COR-L47 (cell line): ENCODE results near the gene HTT.
"Not testable (repeated sequence)": the region's sequence is repeated elsewhere in the genome, so short reads cannot be mapped to it uniquely, and the experiment has no call there.

Experiments used
- DNase-seq: peaks from one replicate; lab custom pipeline; 2025; lab: John Stamatoyannopoulos, UW

Gene HTT

DNA sequence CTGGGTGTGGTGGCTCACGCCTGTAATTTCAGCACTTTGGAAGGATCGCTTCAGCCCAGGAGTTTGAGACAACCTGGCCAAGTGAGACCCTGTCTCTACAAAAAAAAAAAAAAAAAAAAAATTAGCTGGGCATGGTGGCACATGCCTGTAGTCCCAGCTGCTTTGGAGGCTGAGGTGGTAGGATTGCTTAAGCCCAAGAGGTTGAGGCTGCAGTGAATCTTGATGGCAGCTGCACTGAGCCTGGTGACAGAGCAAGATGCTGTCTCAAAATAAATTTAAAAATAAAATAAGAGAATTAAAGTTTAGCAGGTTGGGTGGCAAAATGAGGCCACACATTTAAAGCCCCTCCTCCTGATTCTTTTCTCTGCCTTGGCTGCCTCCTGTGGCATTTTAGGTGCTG, 47.1 kb downstream of the HTT start:
- DNase-seq = no peak

DNA sequence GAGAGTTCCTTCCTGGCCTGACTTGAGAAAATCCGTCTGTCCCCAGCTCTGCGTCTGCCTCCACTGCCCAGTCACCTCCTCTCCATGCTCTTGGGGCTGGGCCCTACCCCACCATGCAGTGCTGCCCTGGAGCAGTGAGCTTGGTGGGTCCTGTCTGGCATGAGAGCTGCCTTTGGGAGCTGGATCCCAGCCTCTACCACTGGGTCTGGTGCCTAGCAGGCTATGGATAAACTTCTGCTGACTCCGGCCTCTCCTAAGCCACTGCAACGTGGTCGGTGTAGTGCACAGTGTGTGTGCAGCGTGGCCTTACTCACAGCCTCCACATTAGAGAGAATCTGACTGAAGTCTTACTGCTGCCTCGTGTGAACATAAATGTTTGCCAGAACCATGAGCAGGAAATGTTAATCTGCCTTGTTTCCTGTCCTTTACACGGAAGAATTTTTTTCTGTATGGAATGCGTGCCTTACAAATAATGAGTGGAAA, 47.6 kb downstream of the HTT start:
- no peak for DNase-seq

DNA sequence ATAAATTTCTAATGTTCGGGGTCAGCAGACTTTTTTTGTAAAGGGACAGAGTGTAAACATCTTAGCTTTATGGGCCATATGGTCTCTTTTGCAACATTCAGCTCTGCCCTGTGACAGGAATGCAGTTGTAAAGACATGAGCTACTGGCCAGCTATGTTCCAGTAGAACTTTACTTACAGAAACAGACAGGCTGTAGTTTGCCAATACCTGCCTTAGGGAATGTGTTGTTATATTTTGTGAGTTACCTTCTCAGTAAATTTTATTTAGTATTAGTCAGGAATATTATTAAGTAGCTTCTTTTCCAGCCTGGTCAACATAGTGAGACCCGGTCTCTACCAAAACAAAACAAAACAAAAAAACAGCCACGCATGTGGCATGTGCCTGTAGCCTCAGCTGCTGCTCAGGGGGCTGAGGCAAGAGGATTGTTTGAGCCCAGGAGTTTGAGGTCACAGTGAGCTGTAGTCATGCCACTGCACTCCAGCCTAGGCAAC, 48.7 kb downstream of the HTT start:
- no peak for DNase-seq

DNA sequence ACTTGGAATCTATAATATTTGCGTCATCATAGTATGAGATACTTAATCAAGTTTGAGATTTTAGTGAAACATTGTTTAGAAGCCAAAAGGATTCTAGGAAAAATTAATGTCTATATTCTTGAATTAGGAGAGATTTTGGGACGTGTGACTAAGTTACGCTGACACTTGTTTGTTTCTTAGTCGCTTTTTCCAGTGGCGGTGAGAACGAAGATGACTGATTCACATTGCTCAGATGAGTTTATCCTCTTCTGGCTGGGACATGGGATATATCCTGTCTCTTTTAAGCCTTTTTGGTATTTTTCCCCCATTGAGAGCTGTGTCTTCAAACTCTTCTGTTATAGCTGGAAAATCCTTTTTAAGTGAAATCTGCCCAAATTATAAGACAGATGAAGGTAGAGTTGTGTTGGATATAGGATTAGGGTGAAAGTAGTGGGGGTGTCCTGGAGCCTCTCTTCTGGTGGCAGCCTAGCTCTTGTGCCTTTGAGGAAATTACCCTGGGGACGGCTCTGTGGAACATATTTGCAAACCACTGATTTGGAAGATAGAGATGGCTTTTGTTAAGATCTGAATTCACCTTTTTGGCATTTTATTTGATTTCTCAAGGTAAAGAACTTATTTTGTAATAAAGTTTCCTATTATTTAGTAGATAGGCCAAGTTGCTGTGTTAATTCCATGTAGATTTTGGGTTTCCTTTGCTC, 49.7 kb downstream of the HTT start:
- no peak for DNase-seq

DNA sequence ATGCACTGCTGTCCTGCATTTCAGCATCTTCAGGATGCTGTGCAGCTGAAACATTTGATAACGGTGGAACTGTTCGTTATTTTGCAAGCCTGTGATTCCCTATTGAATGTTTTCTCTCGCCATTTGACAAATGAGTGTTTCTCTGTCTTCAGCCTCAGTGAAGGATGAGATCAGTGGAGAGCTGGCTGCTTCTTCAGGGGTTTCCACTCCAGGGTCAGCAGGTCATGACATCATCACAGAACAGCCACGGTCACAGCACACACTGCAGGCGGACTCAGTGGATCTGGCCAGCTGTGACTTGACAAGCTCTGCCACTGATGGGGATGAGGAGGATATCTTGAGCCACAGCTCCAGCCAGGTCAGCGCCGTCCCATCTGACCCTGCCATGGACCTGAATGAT, 52.6 kb downstream of the HTT start:
- no peak for DNase-seq

DNA sequence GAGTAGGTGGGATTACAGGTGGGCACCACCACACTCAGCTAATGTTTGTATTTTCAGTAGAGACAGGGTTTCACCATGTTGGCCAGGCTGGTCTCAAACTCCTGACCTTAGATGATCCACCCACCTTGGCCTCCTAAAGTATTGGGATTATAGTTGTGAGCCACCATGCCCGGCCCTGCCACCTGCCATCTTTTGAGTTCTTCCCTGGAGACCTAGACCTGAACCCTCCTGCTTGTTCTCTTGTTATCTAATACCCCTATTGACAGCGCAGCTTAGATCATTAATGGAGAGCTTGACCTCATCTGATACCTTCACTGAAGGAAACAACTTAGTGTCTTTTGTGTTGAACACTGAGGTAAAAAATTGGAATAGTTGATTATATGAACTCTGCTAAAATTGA, 53.6 kb downstream of the HTT start:
- no peak for DNase-seq

DNA sequence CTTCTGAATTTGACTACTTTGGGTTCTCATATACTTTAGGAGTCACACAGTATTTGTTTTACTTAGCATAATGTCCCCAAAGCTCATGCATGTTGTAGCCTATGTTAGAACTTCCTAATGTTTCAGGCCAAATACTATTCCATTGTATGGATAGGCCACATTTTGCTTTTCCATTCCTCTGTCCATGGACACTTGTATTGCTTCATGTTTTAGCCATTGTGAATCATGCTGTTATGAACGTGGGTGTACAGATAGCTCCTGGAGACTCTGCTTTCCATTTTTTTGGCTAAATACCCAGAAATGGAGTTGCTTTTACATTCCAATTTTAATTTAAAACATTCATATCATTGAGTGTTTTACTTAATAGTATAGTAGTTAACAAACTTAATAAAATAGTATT, 54.5 kb downstream of the HTT start:
- DNase-seq = no peak

DNA sequence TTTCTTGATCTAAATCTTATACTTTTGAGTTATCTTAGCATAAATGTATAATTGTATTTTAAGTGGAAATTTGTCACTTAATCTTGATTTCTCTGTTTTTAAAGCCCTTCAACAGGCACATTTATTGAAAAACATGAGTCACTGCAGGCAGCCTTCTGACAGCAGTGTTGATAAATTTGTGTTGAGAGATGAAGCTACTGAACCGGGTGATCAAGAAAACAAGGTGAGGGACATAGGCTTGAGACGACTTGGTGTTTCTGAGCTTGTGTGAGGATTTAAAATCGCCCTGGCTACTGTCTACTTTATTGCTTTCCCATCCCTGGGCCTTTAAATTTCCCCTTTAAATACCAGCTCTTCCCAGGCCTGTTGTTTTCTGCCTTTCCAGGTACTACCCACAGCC, 55.7 kb downstream of the HTT start:
- no peak for DNase-seq

DNA sequence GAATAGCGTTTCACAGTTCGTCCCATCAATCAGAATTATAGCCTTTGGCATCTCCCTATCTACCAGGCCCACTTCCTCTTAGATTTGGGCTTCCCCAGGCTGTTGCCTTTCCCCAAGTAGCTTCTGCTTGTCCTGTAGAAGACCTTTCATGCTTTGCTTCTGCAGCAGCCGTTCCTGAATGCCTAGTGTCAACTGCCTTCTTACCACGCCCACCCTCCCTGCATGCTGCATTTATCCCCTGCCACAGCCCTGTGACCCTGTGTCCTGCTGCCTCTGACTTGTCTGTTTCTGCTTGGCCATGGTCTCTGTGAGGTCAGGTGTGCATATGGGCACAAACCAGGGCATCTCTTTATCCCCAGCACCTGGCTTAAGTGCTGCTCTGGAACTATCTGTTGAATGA, 56.3 kb downstream of the HTT start:
- DNase-seq = no peak

DNA sequence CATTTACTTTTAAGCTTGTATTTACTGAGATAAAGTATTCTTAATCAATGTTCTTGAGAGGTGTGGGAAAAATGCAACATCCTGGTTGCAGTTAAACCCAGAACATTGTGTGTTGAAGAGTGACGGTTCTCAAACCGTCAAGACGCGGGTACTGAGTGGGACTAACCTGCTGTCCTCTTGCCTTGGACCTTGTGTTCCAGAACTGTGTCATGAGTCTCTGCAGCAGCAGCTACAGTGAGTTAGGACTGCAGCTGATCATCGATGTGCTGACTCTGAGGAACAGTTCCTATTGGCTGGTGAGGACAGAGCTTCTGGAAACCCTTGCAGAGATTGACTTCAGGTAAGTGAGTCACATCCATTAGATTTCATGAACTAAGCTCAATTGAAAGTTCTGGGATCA, 59.7 kb downstream of the HTT start:
- DNase-seq = no peak

DNA sequence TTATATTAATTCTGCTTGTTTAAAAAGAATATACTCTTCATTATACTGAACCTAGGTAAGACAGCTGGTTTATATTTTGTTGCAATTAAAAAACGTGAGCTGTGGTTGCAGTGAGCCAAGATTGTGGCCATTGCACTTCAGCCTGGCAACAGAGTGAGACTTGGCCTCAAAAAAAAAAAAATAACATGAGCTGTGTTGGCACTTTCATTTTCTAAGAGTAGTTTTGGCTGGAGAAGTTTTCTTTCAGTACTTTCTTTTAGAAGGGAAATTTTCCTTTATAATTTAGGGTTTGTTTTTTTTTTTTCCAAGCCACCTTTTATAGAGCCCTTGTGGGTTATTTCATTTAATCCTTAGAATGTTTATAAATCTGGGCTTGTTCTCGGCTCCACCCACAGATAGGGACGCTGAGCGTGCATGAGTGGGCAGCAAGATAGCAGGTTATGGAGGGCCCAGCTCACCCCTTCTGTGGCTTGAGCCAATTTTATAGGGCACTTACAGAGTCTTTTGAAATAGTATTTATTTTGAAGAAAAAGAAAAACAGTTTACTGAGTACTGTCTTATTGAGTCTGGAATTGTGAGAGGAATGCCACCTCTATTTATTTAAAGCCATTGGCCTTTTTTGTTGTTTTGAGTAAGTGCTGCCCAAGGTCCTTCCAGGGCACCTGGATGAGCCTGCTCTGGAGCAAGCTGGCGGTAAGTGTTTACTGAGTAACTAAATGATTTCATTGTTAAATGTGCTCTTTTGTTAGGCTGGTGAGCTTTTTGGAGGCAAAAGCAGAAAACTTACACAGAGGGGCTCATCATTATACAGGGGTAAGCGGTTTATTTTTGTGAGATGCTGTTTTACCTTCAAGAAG, 60.9 kb downstream of the HTT start:
- no peak for DNase-seq

DNA sequence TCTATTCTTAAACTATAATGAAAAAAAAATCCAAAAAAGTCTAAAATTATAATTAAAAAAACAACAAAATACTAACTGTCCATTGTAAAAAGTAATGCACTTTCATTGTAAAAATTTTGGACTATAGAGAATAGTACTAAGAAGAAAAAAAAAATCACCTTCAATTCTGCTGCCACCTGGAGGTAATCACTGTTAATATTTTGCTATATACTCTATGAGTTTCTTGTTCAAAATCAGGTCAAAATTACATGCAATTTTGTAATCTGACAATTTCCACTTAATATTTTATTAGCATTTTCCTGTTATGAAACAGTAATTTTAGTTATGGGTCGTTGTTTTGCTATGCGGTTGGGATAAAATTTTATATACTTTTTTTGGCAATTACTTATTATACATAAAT, 62.0 kb downstream of the HTT start:
- DNase-seq = no peak

DNA sequence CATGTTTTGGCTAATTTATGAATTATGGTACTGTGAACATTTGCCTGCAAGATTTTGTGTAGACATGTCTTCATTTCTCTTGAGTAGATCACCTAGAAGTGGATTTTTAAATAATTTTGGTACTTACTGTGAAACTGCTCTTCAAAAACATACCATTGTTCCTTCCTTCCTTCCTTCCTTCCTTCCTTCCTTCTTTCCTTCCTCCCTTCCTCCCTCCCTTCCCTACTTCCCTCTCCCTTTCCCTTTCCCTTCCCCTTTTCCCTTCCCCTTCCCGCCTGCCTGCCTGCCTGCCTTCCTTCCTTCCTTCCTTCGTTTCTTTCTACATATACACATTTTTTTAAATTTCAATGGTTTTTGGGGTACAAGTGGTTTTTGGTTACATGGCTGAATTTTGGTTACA, 63.4 kb downstream of the HTT start:
- no peak for DNase-seq

DNA sequence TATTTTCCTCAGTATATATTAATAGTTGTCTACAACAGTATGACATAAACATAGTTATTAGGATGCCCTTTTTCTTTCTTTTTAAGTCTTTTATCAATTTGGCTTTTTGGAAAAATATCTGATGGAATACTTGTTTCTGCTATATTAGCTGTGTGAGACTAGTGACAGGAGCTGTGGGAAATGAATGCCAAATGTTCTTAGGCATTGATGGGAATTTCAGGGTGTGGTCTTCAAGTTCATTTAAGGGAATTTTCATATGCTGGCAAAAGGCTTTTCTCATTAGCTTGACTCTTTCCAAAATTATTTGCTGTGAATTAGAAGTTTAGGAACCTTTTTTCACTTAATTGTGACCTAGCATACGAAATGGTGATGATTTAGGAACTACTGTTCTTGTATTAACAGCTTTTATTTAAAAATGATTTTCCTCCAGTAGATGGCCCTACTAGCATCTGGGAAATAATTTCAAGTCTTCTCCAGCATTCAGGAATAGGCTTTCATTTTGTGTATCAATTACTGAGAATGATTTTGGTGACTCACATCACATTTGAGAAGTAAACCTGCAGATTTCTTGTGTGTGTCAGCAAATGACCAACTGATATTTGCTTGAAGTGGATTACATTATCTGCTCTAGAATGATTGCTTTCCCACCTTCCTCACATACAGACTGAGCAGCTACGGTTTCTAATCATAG, 70.9 kb downstream of the HTT start:
- DNase-seq = no peak

DNA sequence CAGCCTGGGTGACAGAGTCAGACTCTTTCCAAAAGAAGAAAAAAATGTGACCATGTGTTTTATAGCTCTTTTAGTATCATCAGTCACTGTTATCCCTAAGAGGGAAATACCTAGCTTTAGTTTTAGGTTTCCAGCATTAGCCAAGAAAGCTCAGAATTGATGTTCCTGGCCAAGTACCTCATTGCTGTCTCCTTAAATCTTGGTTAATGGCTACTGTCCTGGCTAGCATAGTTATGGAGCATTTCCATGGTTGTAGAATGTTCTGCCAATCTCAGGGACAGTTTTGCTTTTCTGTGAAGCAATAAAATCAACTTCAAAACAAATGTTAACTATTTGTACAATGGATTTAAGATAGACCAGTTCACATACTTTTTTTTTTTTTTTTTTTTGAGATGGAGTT, 74.4 kb downstream of the HTT start:
- DNase-seq = no peak

DNA sequence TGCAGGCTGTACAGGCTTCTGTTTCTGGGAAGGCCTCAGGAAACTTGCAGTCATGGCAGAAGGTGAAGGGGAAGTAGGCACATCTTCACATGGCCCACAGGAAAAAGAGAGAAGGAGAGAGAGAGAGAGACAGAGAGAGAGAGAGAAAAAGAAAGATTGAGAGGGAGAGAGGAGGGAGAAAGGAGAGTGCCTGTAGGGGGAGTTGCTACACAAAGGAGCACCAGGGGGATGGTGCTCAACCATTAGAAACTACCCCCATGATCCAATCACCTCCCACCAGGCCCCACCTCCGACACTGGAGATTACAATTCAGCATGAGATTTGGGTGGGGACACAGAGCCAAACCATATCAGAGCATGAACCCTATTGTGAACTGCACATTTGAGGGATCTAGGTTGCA, 76.8 kb downstream of the HTT start:
- DNase-seq = not testable (repeated sequence)

DNA sequence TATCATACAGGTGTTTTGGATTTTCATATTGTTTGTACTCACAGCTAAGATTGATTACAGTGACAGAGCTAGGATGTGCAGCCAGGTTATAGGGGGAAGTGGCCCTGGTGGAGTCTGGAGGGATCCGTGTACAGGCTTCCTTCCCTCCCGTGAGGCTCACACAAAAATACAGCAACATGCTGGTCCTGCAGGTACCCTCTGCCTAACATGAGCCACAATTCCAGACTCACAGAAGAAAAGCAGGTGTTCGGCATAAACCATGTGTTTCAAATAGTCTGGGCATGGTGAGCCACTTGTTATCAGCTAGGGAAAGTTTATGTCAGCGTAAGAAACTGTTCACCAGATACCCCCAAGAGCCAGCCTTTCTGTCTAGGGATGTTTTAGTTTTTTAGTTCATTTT, 82.9 kb downstream of the HTT start:
- no peak for DNase-seq

DNA sequence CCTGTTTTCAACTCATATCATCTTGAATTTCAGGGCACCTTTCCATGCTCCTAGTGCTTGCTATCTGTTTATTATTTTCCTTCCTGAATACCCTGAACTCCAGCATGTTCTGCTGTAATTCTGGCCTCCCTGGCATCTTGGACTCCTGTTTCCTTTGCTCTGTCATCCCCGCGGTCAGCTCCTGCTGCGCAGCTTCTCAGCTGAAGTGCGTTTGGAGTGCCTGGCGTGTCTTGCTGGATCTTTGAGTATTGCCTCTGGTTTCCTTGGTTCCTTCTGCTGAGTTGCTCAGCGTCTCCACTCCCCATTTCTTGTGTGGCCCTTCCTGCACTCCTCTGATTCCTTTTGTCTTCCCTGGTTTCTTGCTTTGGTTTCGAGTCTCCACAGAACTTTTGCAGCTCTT, 84.4 kb downstream of the HTT start:
- no peak for DNase-seq

DNA sequence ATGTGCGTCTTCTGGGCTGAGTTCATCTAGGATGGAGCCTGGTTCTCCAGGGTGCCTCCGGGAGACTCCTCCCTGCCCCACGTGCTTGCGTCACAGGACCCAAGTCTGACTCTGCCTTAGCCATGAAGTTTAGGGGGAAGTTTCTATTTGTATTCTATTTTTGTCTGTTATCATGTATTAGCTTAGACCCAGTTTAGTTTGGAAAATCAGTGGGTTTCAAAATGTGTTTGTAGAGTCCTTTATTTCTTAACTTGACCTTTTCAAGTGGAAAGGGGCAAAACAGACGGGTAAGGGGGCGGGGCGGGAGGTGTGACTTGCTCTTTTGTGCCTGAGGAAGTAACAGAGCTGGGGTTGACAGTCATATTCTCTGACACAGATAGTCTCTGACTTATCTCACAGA, 86.0 kb downstream of the HTT start:
- DNase-seq = no peak

DNA sequence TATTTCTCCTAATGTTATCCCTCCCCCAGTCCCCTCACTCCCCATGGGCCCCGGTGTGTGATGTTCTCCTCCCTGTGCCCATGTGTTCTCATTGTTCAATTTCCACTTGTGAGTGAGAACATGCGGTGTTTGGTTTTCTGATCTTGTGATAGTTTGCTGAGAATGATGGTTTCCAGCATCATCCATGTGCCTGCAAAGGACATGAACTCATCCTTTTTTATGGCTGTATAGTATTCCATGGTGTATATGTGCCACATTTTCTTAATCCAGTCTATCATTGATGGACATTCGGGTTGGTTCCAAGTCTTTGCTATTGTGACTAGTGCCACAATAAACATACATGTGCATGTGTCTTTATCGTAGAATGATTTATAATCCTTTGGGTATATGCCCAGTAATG, 86.6 kb downstream of the HTT start:
- not testable (repeated sequence) for DNase-seq

DNA sequence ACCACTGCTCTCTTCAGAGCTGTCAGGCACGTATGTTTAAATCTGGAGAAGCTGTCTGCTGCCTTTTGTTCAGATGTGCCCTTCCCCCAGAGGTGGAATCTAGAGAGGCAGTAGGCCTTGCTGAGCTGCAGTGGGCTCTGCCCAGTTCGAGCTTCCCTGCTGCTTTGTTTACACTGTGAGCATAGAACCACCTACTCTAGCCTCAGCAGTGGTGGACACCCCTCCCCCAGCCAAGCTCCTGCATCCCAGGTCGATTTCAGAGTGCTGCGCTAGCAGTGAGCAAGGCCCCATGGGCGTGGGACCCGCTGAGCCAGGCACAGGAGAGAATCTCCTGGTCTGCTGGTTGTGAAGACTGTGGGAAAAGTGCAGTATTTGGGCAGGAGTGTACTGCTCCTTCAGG, 92.0 kb downstream of the HTT start:
- not testable (repeated sequence) for DNase-seq

DNA sequence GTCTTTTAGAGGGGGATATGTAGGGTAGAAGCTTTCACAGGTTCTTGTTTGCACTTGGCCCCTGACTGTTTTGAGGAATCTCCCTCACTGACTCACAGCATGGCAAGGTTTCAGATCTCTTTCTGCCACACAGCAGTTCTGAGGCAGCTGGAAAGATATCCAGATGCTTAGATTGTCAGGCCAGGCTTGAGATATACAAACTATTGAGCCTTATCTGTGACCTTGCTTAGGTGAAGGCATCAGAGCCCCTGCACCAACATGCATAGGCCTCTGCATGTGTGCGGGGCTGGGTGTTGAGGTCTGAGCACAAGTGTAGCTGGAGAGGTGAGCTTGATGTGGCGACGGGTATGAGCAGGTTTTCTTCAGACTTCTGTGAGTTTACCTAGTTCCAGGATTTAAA, 93.5 kb downstream of the HTT start:
- DNase-seq = no peak
